ENCODE measurements around the gene ST6GALNAC6. TPM values are rescaled to one million over a fixed set of nuclear protein-coding genes. Genes with fewer than 3 reads are reported as not detected.
"Not testable (repeated sequence)": the region's sequence is repeated elsewhere in the genome, so short reads cannot be mapped to it uniquely, and the experiment has no call there.

The ST6GALNAC6 gene
- total RNA-seq, 2 experiments from 2014 or later, result 44.5 to 45.1 TPM

GRCh38 chr9:127838375-127839078 is 60.9 kb downstream of the ST6GALNAC6 start:
- no peak for DNase-seq
- no peaks in the 10 kb centered on the region for H3K9me3 Mint-ChIP-seq
- H3K4me3 Mint-ChIP-seq, result no peak overlapping the region
- H3K36me3 Mint-ChIP-seq, result no peaks in the 10 kb centered on the region
- H3K27me3 Mint-ChIP-seq, result no peaks in the 10 kb centered on the region
- H3K27ac Mint-ChIP-seq, result no peak overlapping the region
- H3K4me1 Mint-ChIP-seq, result peaks cover 8% of the 10 kb centered on the region

GRCh38 chr9:127837346-127837745 is 62.1 kb downstream of the ST6GALNAC6 start:
- no peaks in the 10 kb centered on the region for H3K27me3 Mint-ChIP-seq
- H3K9me3 Mint-ChIP-seq, result no peaks in the 10 kb centered on the region
- H3K36me3 Mint-ChIP-seq, result peaks cover 1% of the 10 kb centered on the region
- no peak for DNase-seq
- H3K27ac Mint-ChIP-seq, result no peak overlapping the region
- H3K4me1 Mint-ChIP-seq, result peaks cover 15% of the 10 kb centered on the region
- H3K4me3 Mint-ChIP-seq, result no peak overlapping the region

GRCh38 chr9:127836561-127836960 is 62.8 kb downstream of the ST6GALNAC6 start:
- H3K36me3 Mint-ChIP-seq, DNase-seq, H3K27ac Mint-ChIP-seq, H3K27me3 Mint-ChIP-seq, H3K4me3 Mint-ChIP-seq, H3K9me3 Mint-ChIP-seq: not testable (repeated sequence)
- H3K4me1 Mint-ChIP-seq, result peaks cover 18% of the 10 kb centered on the region

GRCh38 chr9:127835991-127836516 is 63.3 kb downstream of the ST6GALNAC6 start:
- Mint-ChIP-seq H3K9me3 (no peaks in the 10 kb centered on the region), H3K27me3 (no peaks in the 10 kb centered on the region), H3K4me3 (no peak overlapping the region), H3K4me1 (peaks cover 18% of the 10 kb centered on the region), H3K27ac (no peak overlapping the region), H3K36me3 (peaks cover 2% of the 10 kb centered on the region)
- peak; percentile 34 for DNase-seq

Other genes starting within 250 kb of the ST6GALNAC6 start
- not detected for gene CFAP157, start 192.6 kb downstream of the ST6GALNAC6 start, total RNA-seq
- gene PTRH1, start 183.9 kb downstream of the ST6GALNAC6 start, total RNA-seq, result 10 to 100 TPM; 19.7 to 21.2 TPM
- 1 to 10 TPM; 1.3 to 1.4 TPM for gene TTC16, start 183.5 kb downstream of the ST6GALNAC6 start, total RNA-seq
- gene TOR2A, start 164.3 kb downstream of the ST6GALNAC6 start, total RNA-seq, result 10 to 100 TPM; 17.7 to 18.1 TPM
- gene SH2D3C, start 120.9 kb downstream of the ST6GALNAC6 start, total RNA-seq, result 10 to 100 TPM; 20.4 to 21.5 TPM
- gene CDK9, start 113.6 kb downstream of the ST6GALNAC6 start, total RNA-seq, result 10 to 100 TPM; 85.2 to 94.2 TPM
- gene FPGS, start 96.7 kb downstream of the ST6GALNAC6 start, total RNA-seq, result 10 to 100 TPM; 86.3 to 88.0 TPM
- 10 to 100 TPM; 17.7 to 18.8 TPM for gene ENG, start 44.9 kb downstream of the ST6GALNAC6 start, total RNA-seq
- 10 to 100 TPM in 1 of 2 experiments, 1 to 10 TPM in 1; 9.9 to 11.7 TPM for gene AK1, start 21.9 kb downstream of the ST6GALNAC6 start, total RNA-seq
- 10 to 100 TPM; 45.3 to 51.2 TPM for gene ST6GALNAC4, start 17.4 kb upstream of the ST6GALNAC6 start, total RNA-seq
- 1 to 10 TPM; 2.3 to 3.2 TPM for gene PIP5KL1, start 31.2 kb upstream of the ST6GALNAC6 start, total RNA-seq
- 10 to 100 TPM; 55.4 to 57.6 TPM for gene DPM2, start 38.3 kb upstream of the ST6GALNAC6 start, total RNA-seq
- 10 to 100 TPM; 77.2 to 83.8 TPM for gene EEIG1, start 81.4 kb upstream of the ST6GALNAC6 start, total RNA-seq
- gene NAIF1, start 167.7 kb upstream of the ST6GALNAC6 start, total RNA-seq, result 10 to 100 TPM; 11.2 to 12.0 TPM
- gene SLC25A25, start 168.6 kb upstream of the ST6GALNAC6 start, total RNA-seq, result 10 to 100 TPM; 13.0 to 14.5 TPM
- 10 to 100 TPM; 63.3 to 66.1 TPM for gene PTGES2, start 228.1 kb upstream of the ST6GALNAC6 start, total RNA-seq
- gene LCN2, start 249.8 kb upstream of the ST6GALNAC6 start, total RNA-seq, result not detected